WTC11 (cell line): ENCODE results near the gene SLITRK4. TPM values are rescaled to one million over a fixed set of nuclear protein-coding genes. Genes with fewer than 3 reads are reported as not detected.

Experiments used
- ATAC-seq: fragments of 200-7000 bp; cut with Tn5 transposase; 2 replicates; pipeline ENCODE4 v1.10.0; 2021; ENCODE audit warnings: mild to moderate bottlenecking, moderate library complexity
- CTCF ChIA-PET: fragments of 300-600 bp; sonication (Branson Sonifier 250); formaldehyde crosslinking; loops from one replicate; lab custom pipeline; 2021; ENCODE audit warnings: antibody characterized with exemption; lab: Charles Lee
- POLR2A ChIA-PET: fragments of 350-600 bp; sonication (Branson Sonifier 250); formaldehyde crosslinking; loops from one replicate; lab custom pipeline; 2021; ENCODE audit warnings: antibody characterized with exemption; lab: Charles Lee
- DNase-seq: peaks from one replicate; pipeline ENCODE4 v3.0.0; 2021; ENCODE audit warnings: low spot score
- H3K27ac Mint-ChIP-seq: 2 replicates; pipeline ENCODE4 v1.8.0; 2021; ENCODE audit warnings: mixed read lengths
- H3K27me3 Mint-ChIP-seq: 2 replicates; pipeline ENCODE4 v1.8.0; 2021; ENCODE audit warnings: low read depth, mild to moderate bottlenecking, moderate library complexity, mixed read lengths
- H3K36me3 Mint-ChIP-seq: 2 replicates; pipeline ENCODE4 v1.8.0; 2021; ENCODE audit warnings: mixed read lengths
- H3K4me1 Mint-ChIP-seq: 2 replicates; pipeline ENCODE4 v1.8.0; 2022; ENCODE audit warnings: mixed read lengths
- H3K4me3 Mint-ChIP-seq: 2 replicates; pipeline ENCODE4 v1.8.0; 2021; ENCODE audit warnings: mild to moderate bottlenecking, moderate library complexity, mixed read lengths
- H3K9me3 Mint-ChIP-seq: 2 replicates; pipeline ENCODE4 v1.8.0; 2021; ENCODE audit warnings: mixed read lengths
- ATF1 ChIP-seq: sonication (generic); formaldehyde crosslinking; IDR thresholded peaks from 2 replicates; pipeline ENCODE4 v1.8.1; 2023; ENCODE audit warnings: mild to moderate bottlenecking, moderate library complexity, missing genetic modification reagents
- CBFB ChIP-seq: sonication (generic); formaldehyde crosslinking; IDR thresholded peaks from 2 replicates; pipeline ENCODE4 v1.8.1; 2022; ENCODE audit warnings: mild to moderate bottlenecking, low read depth, missing genetic modification reagents
- FOXK1 ChIP-seq: sonication (generic); formaldehyde crosslinking; IDR thresholded peaks from 2 replicates; pipeline ENCODE4 v1.8.0; 2022; ENCODE audit warnings: mild to moderate bottlenecking, moderate library complexity, missing genetic modification reagents
- GABPB1 ChIP-seq: sonication (generic); formaldehyde crosslinking; IDR thresholded peaks from 2 replicates; pipeline ENCODE4 v1.8.1; 2023; ENCODE audit warnings: mild to moderate bottlenecking, missing genetic modification reagents
- GRHL2 ChIP-seq: fragments of 250-450 bp; sonication (Bioruptor Pico); IDR thresholded peaks from 2 replicates; pipeline ENCODE4 v1.8.0; 2022; ENCODE audit warnings: mild to moderate bottlenecking, moderate library complexity; ENCODE audit not compliant: insufficient replicate concordance, severe bottlenecking
- NFE2L1 ChIP-seq: sonication (generic); formaldehyde crosslinking; IDR thresholded peaks from 2 replicates; pipeline ENCODE4 v1.8.1; 2023; ENCODE audit warnings: missing genetic modification reagents
- NR2C2 ChIP-seq: sonication (generic); formaldehyde crosslinking; IDR thresholded peaks from 2 replicates; pipeline ENCODE4 v1.8.0; 2022; ENCODE audit warnings: mild to moderate bottlenecking, missing genetic modification reagents
- NR3C1 ChIP-seq: sonication (generic); formaldehyde crosslinking; conservative IDR thresholded peaks from 2 replicates; pipeline ENCODE4 v1.8.1; 2023; ENCODE audit warnings: low read depth, mild to moderate bottlenecking, missing genetic modification reagents
- SMAD3 ChIP-seq: sonication (generic); formaldehyde crosslinking; IDR thresholded peaks from 2 replicates; pipeline ENCODE4 v1.8.0; 2022; ENCODE audit warnings: missing genetic modification reagents, mild to moderate bottlenecking, borderline replicate concordance
- SOX15 ChIP-seq: fragments of 250-450 bp; sonication (Bioruptor Pico); IDR thresholded peaks from 2 replicates; pipeline ENCODE4 v1.9.0; 2021; ENCODE audit warnings: mild to moderate bottlenecking
- TP53 ChIP-seq: sonication (generic); formaldehyde crosslinking; IDR thresholded peaks from 2 replicates; pipeline ENCODE4 v1.8.1; 2023; ENCODE audit warnings: mild to moderate bottlenecking, missing genetic modification reagents
- ZNF263 ChIP-seq: sonication (generic); formaldehyde crosslinking; IDR thresholded peaks from 2 replicates; pipeline ENCODE4 v1.8.1; 2022; ENCODE audit warnings: low read depth, mild to moderate bottlenecking, moderate library complexity, missing genetic modification reagents
- ZNF416 ChIP-seq: fragments of 250-450 bp; sonication (Bioruptor Pico); IDR thresholded peaks from 2 replicates; pipeline ENCODE4 v1.9.0; 2021; ENCODE audit warnings: mild to moderate bottlenecking, inconsistent platforms
- total RNA-seq: library from RNA; stranded (reverse); gene quantifications from 3 replicates; pipeline ENCODE4 v1.2.3, GENCODE V29; 2021
- TF ChIP-seq, protein P1 (sequence below): fragments of 250-450 bp; sonication (Bioruptor Pico); IDR thresholded peaks from 2 replicates; pipeline ENCODE4 v1.9.0; 2021; ENCODE audit warnings: mild to moderate bottlenecking, borderline replicate concordance
- TF ChIP-seq, protein P2 (sequence below): sonication (generic); formaldehyde crosslinking; conservative IDR thresholded peaks from 2 replicates; pipeline ENCODE4 v1.8.1; 2023; ENCODE audit warnings: mild to moderate bottlenecking, low read depth, missing genetic modification reagents, moderate library complexity
- TF ChIP-seq, protein P3 (sequence below): sonication (generic); formaldehyde crosslinking; IDR thresholded peaks from 2 replicates; pipeline ENCODE4 v1.8.0; 2023; ENCODE audit warnings: missing genetic modification reagents
- TF ChIP-seq, protein P4 (sequence below): sonication (generic); formaldehyde crosslinking; IDR thresholded peaks from 2 replicates; pipeline ENCODE4 v1.8.1; 2022; ENCODE audit warnings: mild to moderate bottlenecking, missing genetic modification reagents, moderate library complexity, borderline replicate concordance
- TF ChIP-seq, protein P5 (sequence below): sonication (generic); formaldehyde crosslinking; IDR thresholded peaks from 2 replicates; pipeline ENCODE4 v1.8.1; 2023; ENCODE audit warnings: mild to moderate bottlenecking, missing genetic modification reagents
- TF ChIP-seq, protein P6 (sequence below): fragments of 200-600 bp; IDR thresholded peaks from 2 replicates; pipeline ENCODE4 v1.8.0; 2022; ENCODE audit warnings: antibody characterized with exemption

SLITRK4 gene
- total RNA-seq, 1 experiment from 2014 or later, result not detected

DNA sequence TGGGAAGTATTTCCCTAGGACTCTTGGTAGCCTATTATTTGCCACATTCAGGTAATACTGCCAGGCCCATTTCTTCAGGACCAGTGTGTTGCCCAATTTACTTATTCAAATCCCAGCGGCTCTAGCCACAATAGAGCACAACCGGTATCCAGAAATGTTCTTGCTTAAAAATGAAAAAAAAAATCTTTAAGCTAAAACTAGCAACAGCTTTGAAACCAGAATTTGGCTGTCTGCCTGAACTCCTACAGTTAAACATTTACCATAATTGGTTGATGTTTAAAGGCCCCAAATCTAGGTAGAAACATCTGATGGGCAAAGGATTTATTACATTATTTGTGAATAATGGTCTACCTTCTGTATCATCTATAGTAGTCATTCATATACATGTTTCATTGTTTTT lies 930 bp upstream of the SLITRK4 start (continued):
- TF ChIP-seq, protein P1, sequence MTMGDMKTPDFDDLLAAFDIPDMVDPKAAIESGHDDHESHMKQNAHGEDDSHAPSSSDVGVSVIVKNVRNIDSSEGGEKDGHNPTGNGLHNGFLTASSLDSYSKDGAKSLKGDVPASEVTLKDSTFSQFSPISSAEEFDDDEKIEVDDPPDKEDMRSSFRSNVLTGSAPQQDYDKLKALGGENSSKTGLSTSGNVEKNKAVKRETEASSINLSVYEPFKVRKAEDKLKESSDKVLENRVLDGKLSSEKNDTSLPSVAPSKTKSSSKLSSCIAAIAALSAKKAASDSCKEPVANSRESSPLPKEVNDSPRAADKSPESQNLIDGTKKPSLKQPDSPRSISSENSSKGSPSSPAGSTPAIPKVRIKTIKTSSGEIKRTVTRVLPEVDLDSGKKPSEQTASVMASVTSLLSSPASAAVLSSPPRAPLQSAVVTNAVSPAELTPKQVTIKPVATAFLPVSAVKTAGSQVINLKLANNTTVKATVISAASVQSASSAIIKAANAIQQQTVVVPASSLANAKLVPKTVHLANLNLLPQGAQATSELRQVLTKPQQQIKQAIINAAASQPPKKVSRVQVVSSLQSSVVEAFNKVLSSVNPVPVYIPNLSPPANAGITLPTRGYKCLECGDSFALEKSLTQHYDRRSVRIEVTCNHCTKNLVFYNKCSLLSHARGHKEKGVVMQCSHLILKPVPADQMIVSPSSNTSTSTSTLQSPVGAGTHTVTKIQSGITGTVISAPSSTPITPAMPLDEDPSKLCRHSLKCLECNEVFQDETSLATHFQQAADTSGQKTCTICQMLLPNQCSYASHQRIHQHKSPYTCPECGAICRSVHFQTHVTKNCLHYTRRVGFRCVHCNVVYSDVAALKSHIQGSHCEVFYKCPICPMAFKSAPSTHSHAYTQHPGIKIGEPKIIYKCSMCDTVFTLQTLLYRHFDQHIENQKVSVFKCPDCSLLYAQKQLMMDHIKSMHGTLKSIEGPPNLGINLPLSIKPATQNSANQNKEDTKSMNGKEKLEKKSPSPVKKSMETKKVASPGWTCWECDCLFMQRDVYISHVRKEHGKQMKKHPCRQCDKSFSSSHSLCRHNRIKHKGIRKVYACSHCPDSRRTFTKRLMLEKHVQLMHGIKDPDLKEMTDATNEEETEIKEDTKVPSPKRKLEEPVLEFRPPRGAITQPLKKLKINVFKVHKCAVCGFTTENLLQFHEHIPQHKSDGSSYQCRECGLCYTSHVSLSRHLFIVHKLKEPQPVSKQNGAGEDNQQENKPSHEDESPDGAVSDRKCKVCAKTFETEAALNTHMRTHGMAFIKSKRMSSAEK (CRISPR knock-in tag), result no peak
- TF ChIP-seq ZNF416 (CRISPR knock-in tag), result no peak
- no peak for TF ChIP-seq ATF1 (CRISPR knock-in tag)
- TF ChIP-seq SMAD3 (CRISPR knock-in tag), result no peak
- TF ChIP-seq, protein P2, sequence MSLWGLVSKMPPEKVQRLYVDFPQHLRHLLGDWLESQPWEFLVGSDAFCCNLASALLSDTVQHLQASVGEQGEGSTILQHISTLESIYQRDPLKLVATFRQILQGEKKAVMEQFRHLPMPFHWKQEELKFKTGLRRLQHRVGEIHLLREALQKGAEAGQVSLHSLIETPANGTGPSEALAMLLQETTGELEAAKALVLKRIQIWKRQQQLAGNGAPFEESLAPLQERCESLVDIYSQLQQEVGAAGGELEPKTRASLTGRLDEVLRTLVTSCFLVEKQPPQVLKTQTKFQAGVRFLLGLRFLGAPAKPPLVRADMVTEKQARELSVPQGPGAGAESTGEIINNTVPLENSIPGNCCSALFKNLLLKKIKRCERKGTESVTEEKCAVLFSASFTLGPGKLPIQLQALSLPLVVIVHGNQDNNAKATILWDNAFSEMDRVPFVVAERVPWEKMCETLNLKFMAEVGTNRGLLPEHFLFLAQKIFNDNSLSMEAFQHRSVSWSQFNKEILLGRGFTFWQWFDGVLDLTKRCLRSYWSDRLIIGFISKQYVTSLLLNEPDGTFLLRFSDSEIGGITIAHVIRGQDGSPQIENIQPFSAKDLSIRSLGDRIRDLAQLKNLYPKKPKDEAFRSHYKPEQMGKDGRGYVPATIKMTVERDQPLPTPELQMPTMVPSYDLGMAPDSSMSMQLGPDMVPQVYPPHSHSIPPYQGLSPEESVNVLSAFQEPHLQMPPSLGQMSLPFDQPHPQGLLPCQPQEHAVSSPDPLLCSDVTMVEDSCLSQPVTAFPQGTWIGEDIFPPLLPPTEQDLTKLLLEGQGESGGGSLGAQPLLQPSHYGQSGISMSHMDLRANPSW, result no peak

DNA sequence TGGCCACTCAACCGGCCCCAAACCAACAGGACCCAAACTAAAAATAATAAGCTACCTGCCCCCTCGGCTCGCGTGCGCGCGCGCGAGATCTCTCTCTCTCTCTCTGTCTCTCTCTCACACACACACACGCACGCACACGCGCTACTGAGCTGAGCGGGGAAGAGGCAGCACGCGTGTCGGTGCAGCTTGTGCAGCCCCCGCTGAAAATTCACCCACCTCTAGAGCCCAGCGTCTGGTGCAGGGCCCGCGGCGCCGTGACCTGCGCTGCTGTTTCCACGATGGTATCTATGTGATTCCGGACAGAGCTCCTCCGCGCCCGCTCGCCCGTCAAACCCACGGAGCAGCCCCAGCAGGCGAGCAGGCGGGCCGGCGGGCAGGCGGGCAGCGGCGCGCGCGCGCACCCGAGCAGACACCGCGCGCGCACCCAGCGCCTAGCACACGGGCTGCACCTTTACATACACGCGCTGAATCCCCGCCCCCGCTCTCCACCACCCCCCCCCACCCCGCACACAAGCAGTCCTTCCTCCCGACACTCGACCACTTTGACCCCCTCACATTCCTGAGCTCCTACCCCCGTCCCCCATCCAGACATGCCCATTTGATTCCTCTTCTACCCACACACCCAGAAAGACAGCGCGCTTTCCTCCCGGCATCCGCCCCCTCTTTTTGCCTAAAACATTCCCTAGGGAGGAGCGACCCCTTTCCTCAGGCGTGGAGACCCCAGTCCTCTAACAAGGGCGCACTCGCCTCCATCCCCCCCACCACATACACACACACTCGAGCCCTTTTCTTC lies 1.0 kb downstream of the SLITRK4 start:
- peaks cover 25% of the 10 kb centered on the region for H3K9me3 Mint-ChIP-seq
- ATAC-seq (no peak), DNase-seq (no peak)
- ChIA-PET POLR2A (no interaction called here), CTCF (no interaction called here)
- no peak overlapping the region for H3K27ac Mint-ChIP-seq
- no peak for TF ChIP-seq NR3C1 (CRISPR knock-in tag)
- TF ChIP-seq, protein P3, sequence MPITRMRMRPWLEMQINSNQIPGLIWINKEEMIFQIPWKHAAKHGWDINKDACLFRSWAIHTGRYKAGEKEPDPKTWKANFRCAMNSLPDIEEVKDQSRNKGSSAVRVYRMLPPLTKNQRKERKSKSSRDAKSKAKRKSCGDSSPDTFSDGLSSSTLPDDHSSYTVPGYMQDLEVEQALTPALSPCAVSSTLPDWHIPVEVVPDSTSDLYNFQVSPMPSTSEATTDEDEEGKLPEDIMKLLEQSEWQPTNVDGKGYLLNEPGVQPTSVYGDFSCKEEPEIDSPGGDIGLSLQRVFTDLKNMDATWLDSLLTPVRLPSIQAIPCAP (CRISPR knock-in tag), result no peak
- no peak for TF ChIP-seq GRHL2 (CRISPR knock-in tag)
- TF ChIP-seq, protein P4, sequence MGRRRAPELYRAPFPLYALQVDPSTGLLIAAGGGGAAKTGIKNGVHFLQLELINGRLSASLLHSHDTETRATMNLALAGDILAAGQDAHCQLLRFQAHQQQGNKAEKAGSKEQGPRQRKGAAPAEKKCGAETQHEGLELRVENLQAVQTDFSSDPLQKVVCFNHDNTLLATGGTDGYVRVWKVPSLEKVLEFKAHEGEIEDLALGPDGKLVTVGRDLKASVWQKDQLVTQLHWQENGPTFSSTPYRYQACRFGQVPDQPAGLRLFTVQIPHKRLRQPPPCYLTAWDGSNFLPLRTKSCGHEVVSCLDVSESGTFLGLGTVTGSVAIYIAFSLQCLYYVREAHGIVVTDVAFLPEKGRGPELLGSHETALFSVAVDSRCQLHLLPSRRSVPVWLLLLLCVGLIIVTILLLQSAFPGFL (CRISPR knock-in tag), result no peak
- no peak for TF ChIP-seq NFE2L1
- TF ChIP-seq GABPB1 (CRISPR knock-in tag), result no peak
- TF ChIP-seq ATF1 (CRISPR knock-in tag), result no peak
- TF ChIP-seq, protein P5, sequence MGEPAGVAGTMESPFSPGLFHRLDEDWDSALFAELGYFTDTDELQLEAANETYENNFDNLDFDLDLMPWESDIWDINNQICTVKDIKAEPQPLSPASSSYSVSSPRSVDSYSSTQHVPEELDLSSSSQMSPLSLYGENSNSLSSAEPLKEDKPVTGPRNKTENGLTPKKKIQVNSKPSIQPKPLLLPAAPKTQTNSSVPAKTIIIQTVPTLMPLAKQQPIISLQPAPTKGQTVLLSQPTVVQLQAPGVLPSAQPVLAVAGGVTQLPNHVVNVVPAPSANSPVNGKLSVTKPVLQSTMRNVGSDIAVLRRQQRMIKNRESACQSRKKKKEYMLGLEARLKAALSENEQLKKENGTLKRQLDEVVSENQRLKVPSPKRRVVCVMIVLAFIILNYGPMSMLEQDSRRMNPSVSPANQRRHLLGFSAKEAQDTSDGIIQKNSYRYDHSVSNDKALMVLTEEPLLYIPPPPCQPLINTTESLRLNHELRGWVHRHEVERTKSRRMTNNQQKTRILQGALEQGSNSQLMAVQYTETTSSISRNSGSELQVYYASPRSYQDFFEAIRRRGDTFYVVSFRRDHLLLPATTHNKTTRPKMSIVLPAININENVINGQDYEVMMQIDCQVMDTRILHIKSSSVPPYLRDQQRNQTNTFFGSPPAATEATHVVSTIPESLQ (CRISPR knock-in tag), result no peak
- TF ChIP-seq NR2C2 (CRISPR knock-in tag), result no peak
- TF ChIP-seq SOX15, result no peak
- TF ChIP-seq CBFB (CRISPR knock-in tag), result no peak
- TF ChIP-seq, protein P6, sequence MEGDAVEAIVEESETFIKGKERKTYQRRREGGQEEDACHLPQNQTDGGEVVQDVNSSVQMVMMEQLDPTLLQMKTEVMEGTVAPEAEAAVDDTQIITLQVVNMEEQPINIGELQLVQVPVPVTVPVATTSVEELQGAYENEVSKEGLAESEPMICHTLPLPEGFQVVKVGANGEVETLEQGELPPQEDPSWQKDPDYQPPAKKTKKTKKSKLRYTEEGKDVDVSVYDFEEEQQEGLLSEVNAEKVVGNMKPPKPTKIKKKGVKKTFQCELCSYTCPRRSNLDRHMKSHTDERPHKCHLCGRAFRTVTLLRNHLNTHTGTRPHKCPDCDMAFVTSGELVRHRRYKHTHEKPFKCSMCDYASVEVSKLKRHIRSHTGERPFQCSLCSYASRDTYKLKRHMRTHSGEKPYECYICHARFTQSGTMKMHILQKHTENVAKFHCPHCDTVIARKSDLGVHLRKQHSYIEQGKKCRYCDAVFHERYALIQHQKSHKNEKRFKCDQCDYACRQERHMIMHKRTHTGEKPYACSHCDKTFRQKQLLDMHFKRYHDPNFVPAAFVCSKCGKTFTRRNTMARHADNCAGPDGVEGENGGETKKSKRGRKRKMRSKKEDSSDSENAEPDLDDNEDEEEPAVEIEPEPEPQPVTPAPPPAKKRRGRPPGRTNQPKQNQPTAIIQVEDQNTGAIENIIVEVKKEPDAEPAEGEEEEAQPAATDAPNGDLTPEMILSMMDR, result no peak
- TF ChIP-seq ZNF263 (CRISPR knock-in tag), result no peak
- TF ChIP-seq TP53 (CRISPR knock-in tag), result no peak
- TF ChIP-seq FOXK1 (CRISPR knock-in tag), result no peak
- H3K4me1 Mint-ChIP-seq, result no peaks in the 10 kb centered on the region
- no peaks in the 10 kb centered on the region; the same call in 1 of the 2 replicates for H3K27me3 Mint-ChIP-seq
- peaks cover 21% of the 10 kb centered on the region for H3K36me3 Mint-ChIP-seq
- H3K4me3 Mint-ChIP-seq, result no peak overlapping the region
